ENCODE data around the gene AOPEP.

AOPEP gene

DNA sequence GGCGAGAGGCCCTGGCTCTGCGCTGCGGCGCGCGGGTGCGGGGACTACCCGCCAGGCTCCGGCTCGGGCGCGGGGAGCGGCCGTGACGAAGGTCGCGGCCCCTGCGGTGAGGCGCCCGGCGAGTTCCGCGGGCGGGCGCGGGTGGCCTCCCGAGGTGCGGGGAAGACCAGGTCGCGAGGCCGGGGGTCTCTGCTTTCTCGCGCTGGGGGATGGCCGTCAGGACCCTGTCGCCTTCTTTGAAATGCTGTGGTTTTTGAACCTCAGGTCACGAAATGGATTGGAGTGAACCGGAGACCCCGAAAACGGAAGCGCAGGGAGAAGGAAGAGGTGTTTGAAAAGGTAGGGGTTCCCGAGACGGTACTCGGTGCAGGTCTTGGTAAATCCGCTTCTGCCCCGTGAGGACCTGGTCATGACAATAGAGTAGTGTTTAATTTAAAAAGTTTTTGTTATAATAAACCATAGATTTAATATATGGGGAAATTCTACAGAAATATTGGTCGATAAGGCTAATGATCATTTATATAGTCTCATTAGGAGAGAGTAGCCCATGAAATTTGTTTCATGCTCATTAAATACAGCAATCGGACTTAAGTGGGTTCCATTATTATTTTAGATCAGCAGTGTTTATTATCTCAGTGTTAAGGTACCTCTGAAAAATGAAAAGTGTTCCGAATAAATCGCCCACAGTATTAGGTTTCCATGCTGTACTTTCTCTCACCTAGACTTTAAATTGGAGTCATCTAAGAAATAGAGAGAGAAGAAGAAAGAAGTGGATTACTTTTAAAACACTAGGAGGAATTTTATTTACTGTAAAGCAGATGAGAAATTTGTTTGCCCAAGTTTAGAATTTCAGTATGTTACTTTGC is 279.0 kb downstream of the AOPEP start:
- peak overlapping the region; percentile 82 for H3K4me3 ChIP-seq (ENCODE audit: low read depth, low read length)
- TF ChIP-seq, protein P1, sequence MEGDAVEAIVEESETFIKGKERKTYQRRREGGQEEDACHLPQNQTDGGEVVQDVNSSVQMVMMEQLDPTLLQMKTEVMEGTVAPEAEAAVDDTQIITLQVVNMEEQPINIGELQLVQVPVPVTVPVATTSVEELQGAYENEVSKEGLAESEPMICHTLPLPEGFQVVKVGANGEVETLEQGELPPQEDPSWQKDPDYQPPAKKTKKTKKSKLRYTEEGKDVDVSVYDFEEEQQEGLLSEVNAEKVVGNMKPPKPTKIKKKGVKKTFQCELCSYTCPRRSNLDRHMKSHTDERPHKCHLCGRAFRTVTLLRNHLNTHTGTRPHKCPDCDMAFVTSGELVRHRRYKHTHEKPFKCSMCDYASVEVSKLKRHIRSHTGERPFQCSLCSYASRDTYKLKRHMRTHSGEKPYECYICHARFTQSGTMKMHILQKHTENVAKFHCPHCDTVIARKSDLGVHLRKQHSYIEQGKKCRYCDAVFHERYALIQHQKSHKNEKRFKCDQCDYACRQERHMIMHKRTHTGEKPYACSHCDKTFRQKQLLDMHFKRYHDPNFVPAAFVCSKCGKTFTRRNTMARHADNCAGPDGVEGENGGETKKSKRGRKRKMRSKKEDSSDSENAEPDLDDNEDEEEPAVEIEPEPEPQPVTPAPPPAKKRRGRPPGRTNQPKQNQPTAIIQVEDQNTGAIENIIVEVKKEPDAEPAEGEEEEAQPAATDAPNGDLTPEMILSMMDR (IDR thresholded peaks at IDR 0.05; ENCODE audit: borderline replicate concordance, insufficient read depth, low read depth, low read length) = no peak

DNA sequence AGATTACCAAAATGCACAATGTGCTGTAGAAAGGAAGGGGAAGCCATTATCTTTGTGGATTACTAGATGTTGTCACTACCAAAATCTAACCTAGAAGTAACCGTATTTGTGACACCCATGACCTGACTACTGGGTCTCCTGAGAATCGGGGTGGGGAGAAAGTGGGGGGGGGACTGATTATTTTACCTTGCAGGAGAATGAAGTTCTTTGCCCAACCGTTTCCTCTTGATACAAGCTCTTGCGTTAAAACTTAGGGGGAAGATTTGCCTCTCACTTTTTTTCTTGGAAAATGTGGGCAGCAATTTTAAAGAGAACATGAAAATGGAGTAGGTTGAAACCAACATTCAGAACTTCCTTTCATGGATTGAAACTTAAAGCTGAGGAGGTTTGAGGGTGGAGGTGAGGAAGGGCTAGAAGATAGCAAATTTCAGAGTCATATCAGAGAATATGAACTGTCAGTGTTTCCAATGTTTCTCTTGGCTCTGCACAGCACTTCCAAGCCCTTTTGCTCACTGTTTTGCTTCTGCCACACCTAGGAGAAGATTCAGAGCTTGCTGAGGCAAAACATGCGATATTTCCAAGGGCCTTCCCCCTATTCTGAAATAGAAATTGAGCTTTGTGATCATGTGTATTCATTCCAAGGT is 280.8 kb downstream of the AOPEP start:
- no peak overlapping the region for H3K4me3 ChIP-seq (ENCODE audit: low read depth, low read length)
- TF ChIP-seq, protein P1 (IDR thresholded peaks at IDR 0.05; ENCODE audit: borderline replicate concordance, insufficient read depth, low read depth, low read length) = no peak

DNA sequence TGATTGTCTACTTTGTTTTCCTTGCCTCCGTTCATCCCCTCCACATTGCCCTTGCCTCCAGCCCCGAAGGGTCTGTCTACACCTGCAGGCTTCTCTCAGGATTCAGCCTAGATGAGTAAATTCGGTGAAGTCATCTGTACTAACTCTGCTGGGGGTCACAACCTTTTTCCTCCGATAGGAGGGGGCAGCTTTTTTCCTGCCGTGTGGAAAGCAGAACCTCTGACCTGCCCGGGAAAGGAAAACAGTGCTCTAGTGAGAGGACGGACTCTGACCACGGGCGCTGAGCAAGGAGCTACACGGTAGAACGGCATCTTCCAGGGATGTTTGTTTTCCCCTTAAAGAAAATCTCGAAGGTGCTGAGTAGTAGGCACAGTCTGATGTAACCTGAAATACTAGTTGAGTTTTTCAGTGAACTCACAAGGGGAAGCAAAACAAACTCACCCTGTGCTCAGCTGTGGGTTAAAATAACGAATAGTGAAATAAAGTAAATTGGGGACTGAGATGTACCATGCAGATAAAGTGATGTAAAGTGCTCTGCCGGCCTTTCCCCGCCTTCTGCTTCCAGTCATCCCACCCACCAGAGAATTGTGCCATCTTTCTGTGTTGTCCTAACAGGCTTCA is 281.8 kb downstream of the AOPEP start:
- no peak overlapping the region for H3K4me3 ChIP-seq (ENCODE audit: low read depth, low read length)
- TF ChIP-seq, protein P1 (IDR thresholded peaks at IDR 0.05; ENCODE audit: borderline replicate concordance, insufficient read depth, low read depth, low read length) = no peak

DNA sequence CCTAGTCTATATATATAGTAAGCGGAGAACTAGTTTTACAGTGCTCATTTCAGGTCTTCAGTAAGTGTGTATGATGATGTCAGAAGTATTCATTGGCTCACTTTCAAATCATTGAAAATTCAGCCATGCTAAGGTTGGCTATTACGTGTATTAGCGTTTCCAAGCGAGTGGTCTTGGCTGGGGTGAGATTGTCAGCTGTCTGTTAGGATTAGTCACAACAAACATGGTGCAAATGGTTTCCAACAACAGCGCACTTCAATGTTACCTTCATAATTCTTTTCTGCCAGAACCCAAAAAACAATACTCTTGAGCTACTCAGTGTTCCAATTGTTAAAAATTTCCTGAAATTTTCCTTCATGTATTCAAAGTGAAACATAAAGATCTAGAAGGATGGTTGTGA is 283.0 kb downstream of the AOPEP start:
- TF ChIP-seq, protein P1 (IDR thresholded peaks at IDR 0.05; ENCODE audit: borderline replicate concordance, insufficient read depth, low read depth, low read length) = no peak
- H3K4me3 ChIP-seq (ENCODE audit: low read depth, low read length) = no peak overlapping the region

DNA sequence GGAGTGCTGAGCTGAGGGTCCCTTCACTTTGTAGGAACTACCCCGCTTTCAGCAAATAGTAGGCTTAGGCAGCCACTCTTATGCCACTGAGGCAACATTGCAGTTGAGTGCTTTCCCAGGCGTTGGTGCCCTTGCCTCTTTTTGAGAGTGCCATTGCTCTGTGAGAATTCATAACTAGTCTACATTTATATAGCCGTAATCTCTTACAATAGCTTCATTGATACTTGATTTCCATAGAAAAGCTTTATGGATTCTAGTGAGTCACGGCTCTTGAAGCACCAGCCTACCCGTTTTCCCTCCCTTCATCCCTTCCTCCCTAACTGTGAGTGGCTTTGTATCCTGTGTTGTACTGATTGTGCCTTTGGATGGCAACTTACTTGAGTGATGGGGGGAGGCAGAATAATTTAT is 283.9 kb downstream of the AOPEP start:
- H3K4me3 ChIP-seq (ENCODE audit: low read depth, low read length) = no peak overlapping the region
- TF ChIP-seq, protein P1 (IDR thresholded peaks at IDR 0.05; ENCODE audit: borderline replicate concordance, insufficient read depth, low read depth, low read length) = no peak

DNA sequence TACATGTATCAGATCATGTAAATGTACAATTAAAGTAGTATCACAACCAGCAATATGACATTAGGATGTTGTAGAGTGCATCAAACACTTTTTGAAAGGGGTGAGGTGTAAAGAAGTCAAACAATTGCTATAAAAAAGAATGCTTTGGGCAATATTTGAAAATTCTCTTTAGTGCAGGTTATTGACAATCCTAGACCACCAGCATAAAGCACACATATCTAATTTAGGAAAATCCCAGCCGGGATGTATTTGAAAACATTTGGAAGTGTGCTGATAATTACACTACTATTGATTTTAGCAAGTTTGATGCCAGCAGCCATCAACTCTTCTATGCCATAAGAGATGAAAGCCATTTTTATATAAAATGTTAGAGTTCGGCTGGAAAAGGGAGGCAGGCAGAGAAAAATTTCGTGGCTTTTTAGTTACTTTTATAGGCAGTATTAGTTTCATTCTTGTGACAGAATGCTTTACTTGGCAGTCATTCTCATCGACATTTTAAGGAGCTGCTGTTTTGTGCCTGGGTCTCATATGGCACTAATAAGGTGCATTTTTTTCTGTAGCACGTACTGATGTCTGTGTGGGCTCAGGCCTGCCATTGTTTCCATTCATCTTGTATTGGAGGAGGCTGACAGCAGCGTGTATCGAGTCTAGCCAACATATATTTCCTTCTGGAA is 285.7 kb downstream of the AOPEP start:
- TF ChIP-seq, protein P1 (IDR thresholded peaks at IDR 0.05; ENCODE audit: borderline replicate concordance, insufficient read depth, low read depth, low read length) = no peak
- no peak overlapping the region for H3K4me3 ChIP-seq (ENCODE audit: low read depth, low read length)

All from GM12875 (cell line).